Measurements from ENCODE around the gene NHERF1.

NHERF1 gene

DNA sequence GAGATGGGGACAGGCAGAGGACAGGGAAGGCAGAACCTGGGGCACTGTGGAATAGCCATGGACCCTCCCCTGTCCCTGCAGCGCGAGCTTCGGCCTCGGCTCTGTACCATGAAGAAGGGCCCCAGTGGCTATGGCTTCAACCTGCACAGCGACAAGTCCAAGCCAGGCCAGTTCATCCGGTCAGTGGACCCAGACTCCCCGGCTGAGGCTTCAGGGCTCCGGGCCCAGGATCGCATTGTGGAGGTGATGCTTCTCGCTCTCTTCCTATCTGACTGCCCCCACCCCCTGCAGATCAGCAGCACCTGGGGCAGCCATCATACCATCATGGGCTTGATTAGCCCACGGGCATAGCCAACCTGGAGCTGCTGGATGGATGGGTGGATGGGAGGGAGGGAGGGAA lies 13.5 kb downstream of the NHERF1 start:
- H3K27ac ChIP-seq (ENCODE audit: low read length) = no peak overlapping the region
- H3K36me3 ChIP-seq (replicated peaks; ENCODE audit: low read depth, low read length) = no peaks in the 10 kb centered on the region
- no peak overlapping the region for H2AFZ ChIP-seq (ENCODE audit: low read depth, low read length)
- H3K9ac ChIP-seq (ENCODE audit: low read length) = no peak overlapping the region
- H3K27me3 ChIP-seq (ENCODE audit: low read depth, low read length) = no peaks in the 10 kb centered on the region
- H3K79me2 ChIP-seq (ENCODE audit: low read length) = no peaks in the 10 kb centered on the region
- H3K4me1 ChIP-seq (ENCODE audit: low read length) = no peaks in the 10 kb centered on the region
- H3K4me2 ChIP-seq (ENCODE audit: low read length) = no peak overlapping the region
- H4K20me1 ChIP-seq (ENCODE audit: insufficient read depth, low read length) = peaks cover 23% of the 10 kb centered on the region
- no peaks in the 10 kb centered on the region for H3K9me3 ChIP-seq (ENCODE audit: insufficient read depth, low read length)
- no peak overlapping the region for H3K4me3 ChIP-seq (ENCODE audit: low read length)
- TF ChIP-seq CTCF (IDR thresholded peaks at IDR 0.05; ENCODE audit: low read depth, low read length) = no peak
- TF ChIP-seq EZH2phosphoT487 (IDR thresholded peaks at IDR 0.05; ENCODE audit: low read depth) = no peak

- no peaks in the 10 kb centered on the region for H3K27me3 ChIP-seq (ENCODE audit: low read depth, low read length)
- no peak overlapping the region for H3K9ac ChIP-seq (ENCODE audit: low read length)
- no peak overlapping the region for H2AFZ ChIP-seq (ENCODE audit: low read depth, low read length)
- H3K27ac ChIP-seq (ENCODE audit: low read length) = no peak overlapping the region
- H4K20me1 ChIP-seq (ENCODE audit: insufficient read depth, low read length) = peaks cover 20% of the 10 kb centered on the region
- H3K4me3 ChIP-seq (ENCODE audit: low read length) = no peak overlapping the region
- no peaks in the 10 kb centered on the region for H3K36me3 ChIP-seq (replicated peaks; ENCODE audit: low read depth, low read length)
- H3K9me3 ChIP-seq (ENCODE audit: insufficient read depth, low read length) = no peaks in the 10 kb centered on the region
- no peak overlapping the region for H3K4me2 ChIP-seq (ENCODE audit: low read length)
- no peak for TF ChIP-seq CTCF (IDR thresholded peaks at IDR 0.05; ENCODE audit: low read depth, low read length)
- TF ChIP-seq EZH2phosphoT487 (IDR thresholded peaks at IDR 0.05; ENCODE audit: low read depth) = no peak
- H3K4me1 ChIP-seq (ENCODE audit: low read length) = no peaks in the 10 kb centered on the region
- H3K79me2 ChIP-seq (ENCODE audit: low read length) = no peaks in the 10 kb centered on the region
Measured at GRCh38 chr17:74763565-74764387, 15.3 kb downstream of the NHERF1 start.

DNA sequence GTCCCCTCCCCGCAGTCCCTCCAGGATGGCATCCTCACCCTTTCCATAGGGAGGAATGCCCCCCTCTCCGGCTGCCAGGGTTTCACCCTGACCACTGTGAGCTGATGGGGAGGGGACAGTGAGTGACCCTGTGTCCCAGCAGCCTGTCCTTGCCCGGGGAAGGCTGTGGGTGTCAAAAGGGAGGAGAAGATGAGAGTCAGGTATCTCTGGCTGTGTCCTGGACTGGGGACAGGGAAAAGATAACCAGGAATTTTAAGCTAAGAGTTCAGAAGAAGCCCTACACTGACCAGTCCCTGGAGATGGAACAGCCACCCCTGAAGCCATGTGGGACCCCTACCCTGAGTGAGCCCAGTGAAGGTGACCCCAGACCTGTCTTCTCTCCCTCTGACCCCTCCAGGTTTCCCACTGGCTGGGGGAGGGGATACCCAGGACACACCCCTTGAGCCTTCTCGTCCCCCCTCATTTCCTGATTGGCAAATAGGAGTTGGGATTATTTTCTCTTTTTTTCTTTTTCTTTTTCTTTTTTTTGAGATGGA lies 16.4 kb downstream of the NHERF1 start:
- H3K4me2 ChIP-seq (ENCODE audit: low read length) = no peak overlapping the region
- H3K27me3 ChIP-seq (ENCODE audit: low read depth, low read length) = no peaks in the 10 kb centered on the region
- peaks cover 17% of the 10 kb centered on the region for H4K20me1 ChIP-seq (ENCODE audit: insufficient read depth, low read length)
- no peaks in the 10 kb centered on the region for H3K9me3 ChIP-seq (ENCODE audit: insufficient read depth, low read length)
- H3K9ac ChIP-seq (ENCODE audit: low read length) = no peak overlapping the region
- no peak overlapping the region for H3K4me3 ChIP-seq (ENCODE audit: low read length)
- TF ChIP-seq CTCF (IDR thresholded peaks at IDR 0.05; ENCODE audit: low read depth, low read length) = no peak
- TF ChIP-seq EZH2phosphoT487 (IDR thresholded peaks at IDR 0.05; ENCODE audit: low read depth) = no peak
- H3K27ac ChIP-seq (ENCODE audit: low read length) = no peak overlapping the region
- no peak overlapping the region for H2AFZ ChIP-seq (ENCODE audit: low read depth, low read length)
- H3K36me3 ChIP-seq (replicated peaks; ENCODE audit: low read depth, low read length) = peaks cover 2% of the 10 kb centered on the region
- H3K4me1 ChIP-seq (ENCODE audit: low read length) = no peaks in the 10 kb centered on the region
- no peaks in the 10 kb centered on the region for H3K79me2 ChIP-seq (ENCODE audit: low read length)

DNA sequence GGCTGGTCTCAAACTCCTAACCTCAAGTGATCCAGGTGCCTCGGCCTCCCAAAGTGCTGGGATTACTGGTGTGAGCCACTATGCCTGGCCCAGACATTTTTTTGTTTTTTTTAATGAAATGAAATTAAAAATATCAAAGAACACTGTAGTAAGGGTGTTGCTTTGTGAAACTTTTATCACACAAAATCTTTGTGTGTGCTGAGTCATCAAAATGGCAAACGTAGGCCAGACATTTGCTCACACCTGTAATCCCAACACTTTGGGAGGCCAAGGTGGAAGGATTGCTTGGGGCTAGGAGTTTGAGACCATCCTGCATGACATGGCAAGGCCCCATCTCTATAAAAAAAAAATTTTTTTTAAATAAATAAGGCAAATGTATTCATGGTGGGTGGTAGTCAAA lies 18.0 kb downstream of the NHERF1 start:
- TF ChIP-seq EZH2phosphoT487 (IDR thresholded peaks at IDR 0.05; ENCODE audit: low read depth) (no peak), CTCF (IDR thresholded peaks at IDR 0.05; ENCODE audit: low read depth, low read length) (no peak)
- no peaks in the 10 kb centered on the region for H3K4me1 ChIP-seq (ENCODE audit: low read length)
- H3K9me3 ChIP-seq (ENCODE audit: insufficient read depth, low read length) = no peaks in the 10 kb centered on the region
- H3K27ac ChIP-seq (ENCODE audit: low read length) = no peak overlapping the region
- no peak overlapping the region for H3K9ac ChIP-seq (ENCODE audit: low read length)
- peaks cover 11% of the 10 kb centered on the region for H4K20me1 ChIP-seq (ENCODE audit: insufficient read depth, low read length)
- H3K36me3 ChIP-seq (replicated peaks; ENCODE audit: low read depth, low read length) = peaks cover 16% of the 10 kb centered on the region
- H3K27me3 ChIP-seq (ENCODE audit: low read depth, low read length) = no peaks in the 10 kb centered on the region
- H2AFZ ChIP-seq (ENCODE audit: low read depth, low read length) = no peak overlapping the region
- no peaks in the 10 kb centered on the region for H3K79me2 ChIP-seq (ENCODE audit: low read length)
- H3K4me2 ChIP-seq (ENCODE audit: low read length) = no peak overlapping the region
- no peak overlapping the region for H3K4me3 ChIP-seq (ENCODE audit: low read length)
